ENCODE data around the gene CORO2B.

The CORO2B gene

GRCh38 chr15:68765602-68766368 lies 187.0 kb downstream of the CORO2B start:
- H3K36me3 ChIP-seq (ENCODE audit: control insufficient read depth in 1 of 2, insufficient read depth in 2 of 2, low read length in 2 of 2) = no peaks in the 10 kb centered on the region
- no peaks in the 10 kb centered on the region for H3K27me3 ChIP-seq (ENCODE audit: low read depth, low read length)
- no peaks in the 10 kb centered on the region for H3K9me3 ChIP-seq (ENCODE audit: control insufficient read depth in 1 of 2, low read length in 2 of 2)
- H3K4me3 ChIP-seq (ENCODE audit: low read depth in 1 of 2, low read length in 2 of 2) = no peak overlapping the region
- H3K4me1 ChIP-seq (ENCODE audit: control insufficient read depth in 1 of 2, insufficient read depth in 2 of 2, low read length in 2 of 2) = no peaks in the 10 kb centered on the region
- H3K27ac ChIP-seq (ENCODE audit: low read length) = no peak overlapping the region

- Histone ChIP-seq H3K4me3 (ENCODE audit: low read depth in 1 of 2, low read length in 2 of 2) (no peak overlapping the region), H3K4me1 (ENCODE audit: control insufficient read depth in 1 of 2, insufficient read depth in 2 of 2, low read length in 2 of 2) (no peaks in the 10 kb centered on the region), H3K36me3 (ENCODE audit: control insufficient read depth in 1 of 2, insufficient read depth in 2 of 2, low read length in 2 of 2) (no peaks in the 10 kb centered on the region), H3K27ac (ENCODE audit: low read length) (no peak overlapping the region), H3K27me3 (ENCODE audit: low read depth, low read length) (no peaks in the 10 kb centered on the region), H3K9me3 (ENCODE audit: control insufficient read depth in 1 of 2, low read length in 2 of 2) (no peaks in the 10 kb centered on the region)
Observed at GRCh38 chr15:68767833-68768232, 189.0 kb downstream of the CORO2B start.

- Histone ChIP-seq H3K4me3 (ENCODE audit: low read depth in 1 of 2, low read length in 2 of 2) (no peak overlapping the region), H3K27ac (ENCODE audit: low read length) (no peak overlapping the region), H3K9me3 (ENCODE audit: control insufficient read depth in 1 of 2, low read length in 2 of 2) (no peaks in the 10 kb centered on the region), H3K36me3 (ENCODE audit: control insufficient read depth in 1 of 2, insufficient read depth in 2 of 2, low read length in 2 of 2) (no peaks in the 10 kb centered on the region), H3K27me3 (ENCODE audit: low read depth, low read length) (no peaks in the 10 kb centered on the region), H3K4me1 (ENCODE audit: control insufficient read depth in 1 of 2, insufficient read depth in 2 of 2, low read length in 2 of 2) (no peaks in the 10 kb centered on the region)
Observed at GRCh38 chr15:68768321-68768720, 189.5 kb downstream of the CORO2B start.

- Histone ChIP-seq H3K27ac (ENCODE audit: low read length) (no peak overlapping the region), H3K4me3 (ENCODE audit: low read depth in 1 of 2, low read length in 2 of 2) (no peak overlapping the region), H3K27me3 (ENCODE audit: low read depth, low read length) (no peaks in the 10 kb centered on the region), H3K9me3 (ENCODE audit: control insufficient read depth in 1 of 2, low read length in 2 of 2) (no peaks in the 10 kb centered on the region), H3K36me3 (ENCODE audit: control insufficient read depth in 1 of 2, insufficient read depth in 2 of 2, low read length in 2 of 2) (no peaks in the 10 kb centered on the region), H3K4me1 (ENCODE audit: control insufficient read depth in 1 of 2, insufficient read depth in 2 of 2, low read length in 2 of 2) (no peaks in the 10 kb centered on the region)
Observed at GRCh38 chr15:68769702-68770101, 190.9 kb downstream of the CORO2B start.

GRCh38 chr15:68770216-68770615 lies 191.4 kb downstream of the CORO2B start:
- no peaks in the 10 kb centered on the region for H3K9me3 ChIP-seq (ENCODE audit: control insufficient read depth in 1 of 2, low read length in 2 of 2)
- no peaks in the 10 kb centered on the region for H3K4me1 ChIP-seq (ENCODE audit: control insufficient read depth in 1 of 2, insufficient read depth in 2 of 2, low read length in 2 of 2)
- no peaks in the 10 kb centered on the region for H3K36me3 ChIP-seq (ENCODE audit: control insufficient read depth in 1 of 2, insufficient read depth in 2 of 2, low read length in 2 of 2)
- no peaks in the 10 kb centered on the region for H3K27me3 ChIP-seq (ENCODE audit: low read depth, low read length)
- H3K27ac ChIP-seq (ENCODE audit: low read length) = no peak overlapping the region
- no peak overlapping the region for H3K4me3 ChIP-seq (ENCODE audit: low read depth in 1 of 2, low read length in 2 of 2)

GRCh38 chr15:68773036-68773435 lies 194.2 kb downstream of the CORO2B start:
- peaks cover 0 to 15% of the 10 kb centered on the region in 2 donors for H3K4me1 ChIP-seq (ENCODE audit: control insufficient read depth in 1 of 2, insufficient read depth in 2 of 2, low read length in 2 of 2)
- no peak overlapping the region for H3K27ac ChIP-seq (ENCODE audit: low read length)
- H3K9me3 ChIP-seq (ENCODE audit: control insufficient read depth in 1 of 2, low read length in 2 of 2) = no peaks in the 10 kb centered on the region
- no peak overlapping the region for H3K4me3 ChIP-seq (ENCODE audit: low read depth in 1 of 2, low read length in 2 of 2)
- peaks cover 4 to 8% of the 10 kb centered on the region in 2 donors for H3K36me3 ChIP-seq (ENCODE audit: control insufficient read depth in 1 of 2, insufficient read depth in 2 of 2, low read length in 2 of 2)
- no peaks in the 10 kb centered on the region for H3K27me3 ChIP-seq (ENCODE audit: low read depth, low read length)

- no peak overlapping the region for H3K27ac ChIP-seq (ENCODE audit: low read length)
- H3K4me1 ChIP-seq (ENCODE audit: control insufficient read depth in 1 of 2, insufficient read depth in 2 of 2, low read length in 2 of 2) = peaks cover 0 to 15% of the 10 kb centered on the region in 2 donors
- peaks cover 4 to 12% of the 10 kb centered on the region in 2 donors for H3K36me3 ChIP-seq (ENCODE audit: control insufficient read depth in 1 of 2, insufficient read depth in 2 of 2, low read length in 2 of 2)
- H3K9me3 ChIP-seq (ENCODE audit: control insufficient read depth in 1 of 2, low read length in 2 of 2) = no peaks in the 10 kb centered on the region
- H3K27me3 ChIP-seq (ENCODE audit: low read depth, low read length) = no peaks in the 10 kb centered on the region
- no peak overlapping the region for H3K4me3 ChIP-seq (ENCODE audit: low read depth in 1 of 2, low read length in 2 of 2)
Observed at GRCh38 chr15:68774120-68774519, 195.3 kb downstream of the CORO2B start.

GRCh38 chr15:68774521-68775235 lies 195.9 kb downstream of the CORO2B start:
- Histone ChIP-seq H3K4me1 (ENCODE audit: control insufficient read depth in 1 of 2, insufficient read depth in 2 of 2, low read length in 2 of 2) (peaks cover 0 to 15% of the 10 kb centered on the region in 2 donors), H3K9me3 (ENCODE audit: control insufficient read depth in 1 of 2, low read length in 2 of 2) (no peaks in the 10 kb centered on the region), H3K36me3 (ENCODE audit: control insufficient read depth in 1 of 2, insufficient read depth in 2 of 2, low read length in 2 of 2) (peaks cover 9 to 17% of the 10 kb centered on the region in 2 donors), H3K4me3 (ENCODE audit: low read depth in 1 of 2, low read length in 2 of 2) (no peak overlapping the region), H3K27me3 (ENCODE audit: low read depth, low read length) (no peaks in the 10 kb centered on the region), H3K27ac (ENCODE audit: low read length) (no peak overlapping the region)

GRCh38 chr15:68775236-68775577 lies 196.4 kb downstream of the CORO2B start:
- peak overlapping the region; percentile 5 for H3K27ac ChIP-seq (ENCODE audit: low read length)
- H3K4me1 ChIP-seq (ENCODE audit: control insufficient read depth in 1 of 2, insufficient read depth in 2 of 2, low read length in 2 of 2) = peaks cover 0 to 15% of the 10 kb centered on the region in 2 donors
- no peak overlapping the region for H3K4me3 ChIP-seq (ENCODE audit: low read depth in 1 of 2, low read length in 2 of 2)
- H3K9me3 ChIP-seq (ENCODE audit: control insufficient read depth in 1 of 2, low read length in 2 of 2) = no peaks in the 10 kb centered on the region
- peaks cover 12 to 22% of the 10 kb centered on the region in 2 donors for H3K36me3 ChIP-seq (ENCODE audit: control insufficient read depth in 1 of 2, insufficient read depth in 2 of 2, low read length in 2 of 2)
- H3K27me3 ChIP-seq (ENCODE audit: low read depth, low read length) = no peaks in the 10 kb centered on the region

- Histone ChIP-seq H3K9me3 (ENCODE audit: control insufficient read depth in 1 of 2, low read length in 2 of 2) (no peaks in the 10 kb centered on the region), H3K27ac (ENCODE audit: low read length) (peak overlapping the region; percentile 5), H3K4me1 (ENCODE audit: control insufficient read depth in 1 of 2, insufficient read depth in 2 of 2, low read length in 2 of 2) (peaks cover 0 to 15% of the 10 kb centered on the region in 2 donors), H3K36me3 (ENCODE audit: control insufficient read depth in 1 of 2, insufficient read depth in 2 of 2, low read length in 2 of 2) (peaks cover 18 to 29% of the 10 kb centered on the region in 2 donors), H3K27me3 (ENCODE audit: low read depth, low read length) (no peaks in the 10 kb centered on the region), H3K4me3 (ENCODE audit: low read depth in 1 of 2, low read length in 2 of 2) (no peak overlapping the region)
Observed at GRCh38 chr15:68775671-68776476, 197.1 kb downstream of the CORO2B start.
